ENCODE data around the gene NRG4. TPM values are rescaled to one million over a fixed set of nuclear protein-coding genes. Genes with fewer than 3 reads are reported as not detected.

Gene NRG4
- total RNA-seq, 1 donor from 2014 or later: not detected

DNA sequence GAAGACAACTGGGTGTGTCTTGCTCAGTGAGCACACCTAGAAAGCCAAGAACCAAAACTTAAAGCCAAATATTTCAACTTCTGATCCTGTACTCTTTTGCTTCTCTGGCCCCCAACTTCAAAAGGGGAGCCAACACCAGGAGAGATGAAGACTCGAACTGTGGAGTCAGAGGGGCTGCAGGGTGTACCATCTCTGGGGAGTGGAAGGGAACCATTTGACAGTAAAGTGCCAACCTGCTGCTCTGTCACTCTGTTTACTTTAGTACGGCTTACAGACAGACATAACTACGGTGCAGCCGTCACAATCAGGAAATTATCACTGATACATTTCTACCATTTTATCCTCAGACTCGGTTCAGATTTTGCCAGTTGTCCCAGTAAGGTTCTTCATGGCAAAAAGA is 107.0 kb downstream of the NRG4 start:
- DNase-seq (ENCODE audit: low spot score in 2 of 2): no peak
- H3K9me3 ChIP-seq: no peaks in the 10 kb centered on the region
- peaks cover 3 to 12% of the 10 kb centered on the region in 2 donors for H3K36me3 ChIP-seq
- H3K4me1 ChIP-seq: peaks cover 0 to 8% of the 10 kb centered on the region in 2 donors
- TF ChIP-seq, protein P1, sequence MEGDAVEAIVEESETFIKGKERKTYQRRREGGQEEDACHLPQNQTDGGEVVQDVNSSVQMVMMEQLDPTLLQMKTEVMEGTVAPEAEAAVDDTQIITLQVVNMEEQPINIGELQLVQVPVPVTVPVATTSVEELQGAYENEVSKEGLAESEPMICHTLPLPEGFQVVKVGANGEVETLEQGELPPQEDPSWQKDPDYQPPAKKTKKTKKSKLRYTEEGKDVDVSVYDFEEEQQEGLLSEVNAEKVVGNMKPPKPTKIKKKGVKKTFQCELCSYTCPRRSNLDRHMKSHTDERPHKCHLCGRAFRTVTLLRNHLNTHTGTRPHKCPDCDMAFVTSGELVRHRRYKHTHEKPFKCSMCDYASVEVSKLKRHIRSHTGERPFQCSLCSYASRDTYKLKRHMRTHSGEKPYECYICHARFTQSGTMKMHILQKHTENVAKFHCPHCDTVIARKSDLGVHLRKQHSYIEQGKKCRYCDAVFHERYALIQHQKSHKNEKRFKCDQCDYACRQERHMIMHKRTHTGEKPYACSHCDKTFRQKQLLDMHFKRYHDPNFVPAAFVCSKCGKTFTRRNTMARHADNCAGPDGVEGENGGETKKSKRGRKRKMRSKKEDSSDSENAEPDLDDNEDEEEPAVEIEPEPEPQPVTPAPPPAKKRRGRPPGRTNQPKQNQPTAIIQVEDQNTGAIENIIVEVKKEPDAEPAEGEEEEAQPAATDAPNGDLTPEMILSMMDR (IDR thresholded peaks at IDR 0.05): no peak
- H3K27me3 ChIP-seq: no peaks in the 10 kb centered on the region
- intact Hi-C loops (cut with DNase I): no loop called here
- no peak overlapping the region for H3K27ac ChIP-seq
- peak overlapping the region in 1 of 2 donors; percentile 8 for H3K4me3 ChIP-seq

DNA sequence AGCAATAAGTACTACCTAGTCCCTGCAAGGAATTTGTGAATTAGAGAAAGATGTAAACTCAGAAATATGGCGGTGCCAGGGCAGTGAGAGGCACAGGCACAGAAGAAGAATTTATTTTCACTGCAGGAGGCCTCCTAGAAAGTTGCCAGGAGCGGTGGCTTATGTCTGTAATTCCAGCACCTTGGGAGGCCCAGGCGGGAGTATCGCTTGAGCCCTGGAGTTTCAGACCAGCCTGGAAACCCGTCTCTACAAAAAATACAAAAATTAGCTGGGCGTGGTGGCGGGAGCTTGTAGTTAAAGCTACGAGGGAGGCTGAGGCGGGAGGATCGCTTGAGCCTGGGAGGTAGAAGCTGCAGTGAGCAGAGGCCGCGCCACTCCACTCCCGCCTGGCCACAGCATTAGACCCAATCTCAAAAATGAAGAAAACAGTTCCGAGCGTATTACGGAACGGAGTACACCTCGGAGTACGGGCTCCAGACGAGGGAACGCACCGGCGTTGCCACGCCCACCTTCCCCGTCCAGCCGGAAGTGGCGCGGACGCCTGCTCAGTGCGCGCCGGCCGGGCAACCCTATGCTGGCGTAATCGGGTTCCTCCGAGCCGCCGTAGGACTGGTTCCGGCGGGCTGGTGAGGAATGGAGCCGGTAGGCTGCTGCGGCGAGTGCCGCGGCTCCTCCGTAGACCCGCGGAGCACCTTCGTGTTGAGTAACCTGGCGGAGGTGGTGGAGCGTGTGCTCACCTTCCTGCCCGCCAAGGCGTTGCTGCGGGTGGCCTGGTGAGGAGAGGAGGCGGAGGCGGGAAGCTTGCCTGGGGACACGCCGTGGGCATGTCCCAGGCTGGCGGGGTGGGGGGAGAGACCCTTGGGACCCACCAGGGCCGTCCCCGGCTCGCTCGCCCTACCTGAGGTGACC is 108.6 kb downstream of the NRG4 start, which contains the start of gene FBXO22:
Gene FBXO22, plus strand, starts transcription at position 548 of the 909 bp plus-strand sequence. Its CDS starts 86 bp downstream, at position 634.
- Histone ChIP-seq H3K27ac (peak within 1 kb of the TSS; percentile 53 to 86), H3K36me3 (peaks cover 3 to 14% of the 10 kb centered on the region in 2 donors), H3K4me1 (peaks cover 0 to 8% of the 10 kb centered on the region in 2 donors), H3K27me3 (no peaks in the 10 kb centered on the region), H3K4me3 (peak within 1 kb of the TSS; percentile 85 to 98), H3K9me3 (no peaks in the 10 kb centered on the region)
- intact Hi-C loops (cut with DNase I): loop anchor here (2.0 kb wide), 1 partner anchor 61 kb away; the partner anchor contains the start of gene UBE2Q2
- DNase-seq (ENCODE audit: low spot score in 2 of 2): peak; percentile 70 to 95
- TF ChIP-seq, protein P1 (IDR thresholded peaks at IDR 0.05): no peak

DNA sequence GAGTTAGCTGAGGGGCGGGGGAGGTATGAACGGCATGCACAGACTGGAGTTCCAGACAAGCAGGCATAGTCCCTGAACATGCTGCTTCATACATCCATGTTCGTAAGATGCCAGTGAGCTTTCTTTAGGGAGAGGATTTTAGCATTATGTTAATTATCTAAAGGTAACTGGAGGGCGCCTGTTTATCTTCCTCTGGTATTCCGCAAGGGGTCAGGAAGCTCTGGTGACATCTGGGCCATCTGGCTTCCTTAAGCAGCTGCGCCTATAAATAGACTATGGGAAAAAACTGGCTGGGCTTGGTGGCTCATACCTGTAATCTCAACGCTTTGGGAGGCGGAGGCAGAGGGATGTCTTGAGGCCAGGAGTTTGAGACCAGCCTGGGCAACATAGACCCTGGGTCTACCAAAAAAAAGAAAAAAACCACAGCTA is 110.1 kb downstream of the NRG4 start:
- Histone ChIP-seq H3K4me3 (no peak overlapping the region), H3K36me3 (peaks cover under 1 to 14% of the 10 kb centered on the region in 2 donors), H3K27ac (no peak overlapping the region), H3K27me3 (no peaks in the 10 kb centered on the region), H3K4me1 (peaks cover 0 to 8% of the 10 kb centered on the region in 2 donors), H3K9me3 (no peaks in the 10 kb centered on the region)
- TF ChIP-seq, protein P1 (IDR thresholded peaks at IDR 0.05): no peak
- DNase-seq (ENCODE audit: low spot score in 2 of 2): no peak
- intact Hi-C loops (cut with DNase I): loop anchor here (2.0 kb wide), 1 partner anchor 59 kb away; the partner anchor contains the start of gene UBE2Q2

DNA sequence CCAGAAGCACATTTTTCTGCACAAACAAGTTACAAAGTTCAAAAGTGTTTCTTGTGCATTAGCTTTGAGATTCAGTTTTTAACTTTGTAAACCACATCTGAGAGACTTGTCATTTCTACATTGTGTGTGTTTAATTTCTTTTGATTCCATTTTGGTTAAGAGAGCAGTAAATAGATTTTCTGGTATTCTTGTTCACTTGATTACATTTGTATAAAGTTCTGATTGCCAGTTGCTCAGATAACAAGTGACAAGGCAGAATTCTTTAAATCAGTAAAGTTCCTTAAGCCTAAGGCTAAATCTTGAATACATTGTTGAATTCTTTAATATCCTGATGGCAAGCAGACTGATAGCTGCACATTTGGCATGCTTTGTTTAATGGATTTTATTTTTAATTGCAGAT is 111.6 kb downstream of the NRG4 start:
- H3K9me3 ChIP-seq: no peaks in the 10 kb centered on the region
- peaks cover 0 to 7% of the 10 kb centered on the region in 2 donors for H3K36me3 ChIP-seq
- peaks cover 0 to 8% of the 10 kb centered on the region in 2 donors for H3K4me1 ChIP-seq
- no peak for DNase-seq (ENCODE audit: low spot score in 2 of 2)
- H3K4me3 ChIP-seq: no peak overlapping the region
- H3K27ac ChIP-seq: no peak overlapping the region
- TF ChIP-seq, protein P1 (IDR thresholded peaks at IDR 0.05): no peak
- intact Hi-C loops (cut with DNase I): no loop called here
- H3K27me3 ChIP-seq: no peaks in the 10 kb centered on the region

DNA sequence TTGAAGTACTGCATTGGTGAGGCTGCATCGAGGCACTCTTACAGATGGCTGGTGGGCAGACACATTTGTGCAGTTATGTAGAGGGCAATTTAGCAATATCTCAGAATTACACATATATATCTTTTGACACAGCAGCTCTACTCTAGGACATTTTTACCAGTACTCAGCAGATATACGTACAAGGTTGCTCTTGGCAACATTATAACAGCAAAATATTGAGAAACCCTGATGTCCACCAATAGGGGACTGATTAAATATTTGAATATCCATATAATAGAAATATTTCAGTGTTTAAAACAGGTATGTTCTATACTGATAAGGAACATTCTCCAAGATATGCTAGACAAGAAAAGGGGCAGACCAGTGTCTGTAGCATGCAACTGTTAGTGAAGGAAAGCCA is 116.5 kb downstream of the NRG4 start:
- Histone ChIP-seq H3K27ac (no peak overlapping the region), H3K4me3 (no peak overlapping the region), H3K27me3 (no peaks in the 10 kb centered on the region), H3K36me3 (peaks cover 0 to 7% of the 10 kb centered on the region in 2 donors), H3K4me1 (no peaks in the 10 kb centered on the region), H3K9me3 (no peaks in the 10 kb centered on the region)
- DNase-seq (ENCODE audit: low spot score in 2 of 2): no peak
- intact Hi-C loops (cut with DNase I): no loop called here
- TF ChIP-seq, protein P1 (IDR thresholded peaks at IDR 0.05): no peak

Data from ascending aorta (tissue), 2 donors.